OCI-LY1 (cell line): ENCODE results near the gene IDH2.

ENCODE experiments used
- H2AFZ ChIP-seq: fragments of 200-600 bp; sonication (generic), shearing (Covaris generic); 2 replicates; pipeline ENCODE4 v1.6.0; 2014; ENCODE audit warnings: antibody characterized with exemption, mild to moderate bottlenecking, low read length
- H3F3A ChIP-seq: fragments of 200-600 bp; sonication (generic), shearing (Covaris generic); 2 replicates; pipeline ENCODE4 v1.6.0; 2014; ENCODE audit warnings: mild to moderate bottlenecking, antibody characterized with exemption, low read length, moderate library complexity; ENCODE audit not compliant: insufficient read depth
- H3K27ac ChIP-seq: fragments of 200-600 bp; sonication (generic); 2 replicates; pipeline ENCODE4 v1.5.1; 2014; ENCODE audit warnings: low read length, mixed run types, mild to moderate bottlenecking, low read depth; ENCODE audit not compliant: poor library complexity, severe bottlenecking
- H3K27me3 ChIP-seq: fragments of 200-600 bp; sonication (generic); 2 replicates; pipeline ENCODE4 v1.6.0; 2014; ENCODE audit warnings: antibody characterized with exemption, mild to moderate bottlenecking, low read length, moderate library complexity; ENCODE audit not compliant: insufficient read depth
- H3K36me3 ChIP-seq: fragments of 200-600 bp; sonication (generic); 2 replicates; pipeline ENCODE4 v1.6.1; 2014; ENCODE audit warnings: mild to moderate bottlenecking, antibody characterized with exemption, low read length, moderate library complexity, mixed read lengths; ENCODE audit not compliant: insufficient read depth
- H3K4me1 ChIP-seq: fragments of 200-600 bp; sonication (generic); 2 replicates; pipeline ENCODE4 v1.5.1; 2014; ENCODE audit warnings: mild to moderate bottlenecking, low read length, moderate library complexity; ENCODE audit not compliant: insufficient read depth, severe bottlenecking
- H3K4me2 ChIP-seq: fragments of 200-600 bp; sonication (generic), shearing (Covaris generic); 2 replicates; pipeline ENCODE4 v1.6.1; 2014; ENCODE audit warnings: low read length
- H3K4me3 ChIP-seq: fragments of 200-600 bp; sonication (generic); 2 replicates; pipeline ENCODE4 v1.5.1; 2014; ENCODE audit warnings: low read length, low read depth, mild to moderate bottlenecking, mixed read lengths; ENCODE audit not compliant: poor library complexity, severe bottlenecking
- H3K79me2 ChIP-seq: fragments of 200-600 bp; shearing (Covaris generic); 2 replicates; pipeline ENCODE4 v1.6.1; 2016; ENCODE audit warnings: mixed run types, low read length, mixed read lengths; ENCODE audit not compliant: insufficient read depth
- H3K9ac ChIP-seq: fragments of 200-600 bp; sonication (generic), shearing (Covaris generic); 2 replicates; pipeline ENCODE4 v1.6.1; 2014; ENCODE audit warnings: mild to moderate bottlenecking, low read length, mixed read lengths
- H3K9me2 ChIP-seq: fragments of 200-600 bp; sonication (generic), shearing (Covaris generic); 2 replicates; pipeline ENCODE4 v1.6.1; 2014; ENCODE audit warnings: low read depth, mild to moderate bottlenecking, low read length, mixed read lengths
- H3K9me3 ChIP-seq: fragments of 200-600 bp; shearing (Covaris generic); 2 replicates; pipeline ENCODE4 v1.6.1; 2014; ENCODE audit warnings: low read length, mixed read lengths
- H4K20me1 ChIP-seq: fragments of 200-600 bp; sonication (generic), shearing (Covaris generic); 2 replicates; pipeline ENCODE4 v1.6.0; 2016; ENCODE audit warnings: mild to moderate bottlenecking, low read length; ENCODE audit not compliant: insufficient read depth
- CTCF ChIP-seq: fragments of 200-600 bp; sonication (generic), shearing (Covaris generic); IDR thresholded peaks from 2 replicates; pipeline ENCODE4 v1.5.1; 2017; ENCODE audit warnings: mild to moderate bottlenecking, antibody characterized with exemption, low read length, moderate library complexity, mixed read lengths
- EZH2 ChIP-seq: fragments of 200-600 bp; sonication (generic), shearing (Covaris generic); IDR thresholded peaks from 2 replicates; pipeline ENCODE4 v1.8.0; 2017; ENCODE audit warnings: borderline replicate concordance, mixed run types, mild to moderate bottlenecking, antibody characterized with exemption, low read length, moderate library complexity, mixed read lengths

IDH2 gene

GRCh38 chr15:90130291-90130690 is 28.0 kb upstream of the IDH2 start:
- no peaks in the 10 kb centered on the region; the same call in 1 of the 2 replicates for H3K36me3 ChIP-seq
- no peaks in the 10 kb centered on the region for H4K20me1 ChIP-seq
- H3K27ac ChIP-seq: no peak overlapping the region
- no peak overlapping the region for H2AFZ ChIP-seq
- TF ChIP-seq EZH2: no peak
- TF ChIP-seq CTCF: no peak
- H3K4me2 ChIP-seq: no peak overlapping the region
- no peaks in the 10 kb centered on the region for H3F3A ChIP-seq
- no peak overlapping the region for H3K4me3 ChIP-seq
- 0 out of 2 replicates have a peak, but pooled peaks cover 4% of the 10 kb centered on the region for H3K27me3 ChIP-seq
- no peaks in the 10 kb centered on the region for H3K9me2 ChIP-seq
- H3K79me2 ChIP-seq: no peaks in the 10 kb centered on the region
- H3K4me1 ChIP-seq: no peaks in the 10 kb centered on the region
- no peaks in the 10 kb centered on the region for H3K9me3 ChIP-seq
- H3K9ac ChIP-seq: no peak overlapping the region

GRCh38 chr15:90126596-90127435 is 24.5 kb upstream of the IDH2 start:
- no peaks in the 10 kb centered on the region for H3K4me1 ChIP-seq
- no peak overlapping the region for H2AFZ ChIP-seq
- H3K27ac ChIP-seq: no peak overlapping the region
- no peak overlapping the region for H3K4me3 ChIP-seq
- H3K9me3 ChIP-seq: no peaks in the 10 kb centered on the region
- H3K9ac ChIP-seq: no peak overlapping the region
- no peaks in the 10 kb centered on the region for H3K9me2 ChIP-seq
- H3K79me2 ChIP-seq: no peaks in the 10 kb centered on the region
- H3K27me3 ChIP-seq: no peaks in the 10 kb centered on the region
- no peaks in the 10 kb centered on the region for H3F3A ChIP-seq
- H3K4me2 ChIP-seq: no peak overlapping the region
- no peak for TF ChIP-seq CTCF
- no peak for TF ChIP-seq EZH2
- no peaks in the 10 kb centered on the region for H4K20me1 ChIP-seq
- no peaks in the 10 kb centered on the region for H3K36me3 ChIP-seq

GRCh38 chr15:90126022-90126421 is 23.8 kb upstream of the IDH2 start:
- TF ChIP-seq EZH2 (no peak), CTCF (no peak)
- H4K20me1 ChIP-seq: no peaks in the 10 kb centered on the region
- H3K4me1 ChIP-seq: no peaks in the 10 kb centered on the region
- no peak overlapping the region for H3K27ac ChIP-seq
- H3K9me2 ChIP-seq: no peaks in the 10 kb centered on the region
- H3K79me2 ChIP-seq: no peaks in the 10 kb centered on the region
- no peaks in the 10 kb centered on the region for H3K36me3 ChIP-seq
- no peak overlapping the region for H2AFZ ChIP-seq
- H3F3A ChIP-seq: no peaks in the 10 kb centered on the region
- no peak overlapping the region for H3K4me2 ChIP-seq
- no peak overlapping the region for H3K4me3 ChIP-seq
- H3K9me3 ChIP-seq: no peaks in the 10 kb centered on the region
- no peak overlapping the region for H3K9ac ChIP-seq
- H3K27me3 ChIP-seq: no peaks in the 10 kb centered on the region
